Natural killer cell (primary cell): ENCODE results near the gene ZDHHC1. TPM values are rescaled to one million over a fixed set of nuclear protein-coding genes. Genes with fewer than 3 reads are reported as not detected.

ENCODE experiments used
- ATAC-seq, 3 donors: fragments of 150-1000 bp in 2 of 3; fragments of 200-7000 bp in 1 of 3; cut with Tn5 transposase; 1 replicate in 1 of 3; 2 replicates in 2 of 3; pipeline ENCODE4 v1.10.0; 2021; ENCODE audit warnings: mild to moderate bottlenecking in 2 of 3, moderate library complexity in 2 of 3
- DNase-seq, 2 donors: peaks; one replicate each; pipeline versions ENCODE4 v3.0.0 to v3.0.0-alpha.2; 2013 to 2021; ENCODE audit warnings: mixed read lengths in 1 of 2
- H3K27ac ChIP-seq: one replicate; pipeline ENCODE4 v1.5.1; 2013; ENCODE audit warnings: mild to moderate bottlenecking, low read length
- H3K27me3 ChIP-seq: one replicate; pipeline ENCODE4 v1.6.1; 2013; ENCODE audit warnings: low read length; ENCODE audit not compliant: control insufficient read depth, insufficient read depth
- H3K36me3 ChIP-seq: one replicate; pipeline ENCODE4 v1.6.1; 2013; ENCODE audit warnings: low read length; ENCODE audit not compliant: control insufficient read depth, insufficient read depth
- H3K4me1 ChIP-seq: one replicate; pipeline ENCODE4 v1.6.1; 2013; ENCODE audit warnings: low read length; ENCODE audit not compliant: control insufficient read depth, insufficient read depth
- H3K4me3 ChIP-seq: one replicate; pipeline ENCODE4 v1.5.1; 2013; ENCODE audit warnings: low read length
- H3K9me3 ChIP-seq: one replicate; pipeline ENCODE4 v1.6.1; 2013; ENCODE audit warnings: low read length; ENCODE audit not compliant: control insufficient read depth, insufficient read depth
- H3K27ac Mint-ChIP-seq, 2 donors: one replicate each; pipeline ENCODE4 v1.8.0; 2022; ENCODE audit warnings: mild to moderate bottlenecking in 2 of 2, mixed read lengths in 2 of 2, moderate library complexity in 1 of 2
- H3K27me3 Mint-ChIP-seq, 2 donors: one replicate each; pipeline ENCODE4 v1.8.0; 2022; ENCODE audit warnings: low read depth in 2 of 2, mixed read lengths in 2 of 2
- H3K36me3 Mint-ChIP-seq: one replicate; pipeline ENCODE4 v1.8.0; 2022; ENCODE audit warnings: mixed read lengths
- H3K4me1 Mint-ChIP-seq, 2 donors: one replicate each; pipeline ENCODE4 v1.8.0; 2022; ENCODE audit warnings: mixed read lengths in 2 of 2
- H3K4me3 Mint-ChIP-seq: one replicate; pipeline ENCODE4 v1.8.0; 2022; ENCODE audit warnings: mild to moderate bottlenecking, moderate library complexity, mixed read lengths
- H3K9me3 Mint-ChIP-seq, 2 donors: one replicate each; pipeline ENCODE4 v1.8.0; 2022; ENCODE audit warnings: mixed read lengths in 2 of 2
- CTCF ChIP-seq: fragments of 200-600 bp; IDR thresholded peaks from one replicate; pipeline ENCODE4 v1.8.0; 2022; ENCODE audit warnings: antibody characterized with exemption
- WGBS: methylation state at CpG from one replicate; pipeline ENCODE4 v1.1.7; 2013; ENCODE audit warnings: missing lambda C conversion rate; ENCODE audit not compliant: insufficient coverage; 5-methylcytosine and 5-hydroxymethylcytosine counted together
- intact Hi-C: fragments of 100-400 bp; cut with micrococcal nuclease; formaldehyde crosslinking; loops from one replicate; pipeline ENCODE4 v1.14.2; 2022
- total RNA-seq, 4 donors: library from RNA; stranded (reverse); fragments of 120-200 nt in 1 of 4; gene quantifications; one replicate each; pipeline versions ENCODE4 v1.2.3 to v1.2.4, GENCODE V29; 2013 to 2022

The ZDHHC1 gene
- total RNA-seq, 3 donors from 2014 or later (not counting 1 experiment from before 2014, with no cell fraction given): 0.88 to 2.5 (median 1.8) TPM

DNA sequence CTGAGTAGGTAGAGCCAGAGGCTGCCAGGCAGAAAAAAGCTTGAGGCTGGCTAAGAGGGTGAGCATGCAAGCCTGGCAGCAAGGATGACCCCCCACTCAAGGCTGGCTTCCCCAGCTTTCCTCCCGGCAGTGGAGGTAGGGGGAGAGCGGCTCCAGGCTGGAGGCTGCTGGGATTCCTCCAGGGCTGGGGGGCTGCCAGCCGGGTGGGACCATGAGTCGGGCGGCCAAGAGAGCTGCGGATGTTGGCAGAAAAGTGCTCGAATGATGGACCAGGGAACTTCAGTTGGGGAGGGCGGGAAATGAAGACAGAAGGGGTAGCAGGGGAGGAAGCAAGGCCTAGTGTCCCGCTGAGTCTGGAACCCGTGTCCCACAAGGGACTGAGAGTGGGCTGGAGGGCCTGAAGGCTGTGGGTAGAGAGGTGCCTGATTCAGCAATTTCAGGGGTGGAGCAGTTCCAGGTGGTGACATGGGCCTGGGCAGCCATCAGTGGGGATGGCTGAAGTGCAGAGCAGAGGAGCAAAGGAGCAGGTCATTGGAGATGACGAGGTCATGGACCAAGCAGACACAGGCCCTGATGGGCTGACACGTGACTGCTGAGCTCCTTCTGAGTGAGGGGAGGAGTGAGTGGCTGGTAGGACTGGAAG is 34.9 kb upstream of the ZDHHC1 start:
- no peak for TF ChIP-seq CTCF
- H3K36me3 ChIP-seq: peaks cover 45% of the 10 kb centered on the region
- DNase-seq: no peak
- no peak overlapping the region for H3K4me3 ChIP-seq
- no peak for ATAC-seq
- Mint-ChIP-seq H3K4me1 (peaks cover 42 to 72% of the 10 kb centered on the region in 2 donors), H3K27me3 (no peaks in the 10 kb centered on the region), H3K4me3 (no peak overlapping the region), H3K36me3 (no peaks in the 10 kb centered on the region), H3K27ac (no peak overlapping the region), H3K9me3 (no peaks in the 10 kb centered on the region)
- no peaks in the 10 kb centered on the region for H3K27me3 ChIP-seq
- 94% methylated on average over 12 of the region's 12 CpGs for WGBS
- H3K9me3 ChIP-seq: no peaks in the 10 kb centered on the region
- H3K27ac ChIP-seq: no peak overlapping the region
- peaks cover under 1% of the 10 kb centered on the region for H3K4me1 ChIP-seq
- intact Hi-C loops: no loop called here

GRCh38 chr16:67449739-67450138 is 33.5 kb upstream of the ZDHHC1 start:
- intact Hi-C loops: no loop called here
- DNase-seq: no peak

DNA sequence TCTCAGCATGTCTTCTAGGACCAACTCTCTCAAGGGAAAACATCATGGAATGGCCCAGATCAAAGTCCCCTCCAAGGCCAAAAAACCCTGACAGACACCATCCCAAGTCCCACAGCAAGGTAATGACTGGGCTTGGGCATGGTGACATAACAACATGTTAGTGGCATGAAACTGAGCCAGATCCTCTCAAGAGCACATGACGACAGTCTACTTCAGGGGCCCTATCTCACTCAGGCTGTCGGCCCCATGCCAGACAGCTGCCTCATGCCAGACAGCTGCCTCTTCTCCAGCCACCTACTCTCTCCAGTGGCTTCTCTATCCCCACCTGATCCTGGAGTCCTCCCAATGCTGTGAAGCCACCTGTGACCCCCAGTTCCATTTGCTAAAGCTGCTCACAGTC is 33.1 kb upstream of the ZDHHC1 start:
- H3K4me1 Mint-ChIP-seq: peaks cover 30 to 66% of the 10 kb centered on the region in 2 donors
- no peak overlapping the region for H3K27ac ChIP-seq
- intact Hi-C loops: no loop called here
- H3K9me3 ChIP-seq: no peaks in the 10 kb centered on the region
- H3K4me3 Mint-ChIP-seq: no peak overlapping the region
- peaks cover 54% of the 10 kb centered on the region for H3K36me3 ChIP-seq
- peak overlapping the region; percentile 57 to 68 for H3K27ac Mint-ChIP-seq
- no peak for TF ChIP-seq CTCF
- no peaks in the 10 kb centered on the region for H3K27me3 ChIP-seq
- DNase-seq: no peak
- H3K4me3 ChIP-seq: no peak overlapping the region
- H3K9me3 Mint-ChIP-seq: no peaks in the 10 kb centered on the region
- H3K27me3 Mint-ChIP-seq: no peaks in the 10 kb centered on the region
- ATAC-seq: no peak
- 97% methylated on average over 2 of the region's 2 CpGs for WGBS
- H3K36me3 Mint-ChIP-seq: no peaks in the 10 kb centered on the region
- H3K4me1 ChIP-seq: no peaks in the 10 kb centered on the region

More at GRCh38 chr16:67449739-67450138, 33.5 kb upstream of the ZDHHC1 start:
- H3K9me3 ChIP-seq: no peaks in the 10 kb centered on the region
- H3K27me3 ChIP-seq: no peaks in the 10 kb centered on the region
- H3K9me3 Mint-ChIP-seq: no peaks in the 10 kb centered on the region
- peaks cover 52% of the 10 kb centered on the region for H3K36me3 ChIP-seq
- TF ChIP-seq CTCF: no peak
- no peaks in the 10 kb centered on the region for H3K4me1 ChIP-seq
- H3K27ac ChIP-seq: no peak overlapping the region
- peaks cover 33 to 66% of the 10 kb centered on the region in 2 donors for H3K4me1 Mint-ChIP-seq
- no peaks in the 10 kb centered on the region for H3K36me3 Mint-ChIP-seq
- no peak overlapping the region for H3K4me3 Mint-ChIP-seq
- H3K4me3 ChIP-seq: no peak overlapping the region
- ATAC-seq: no peak
- WGBS: 94% methylated on average over 3 of the region's 3 CpGs
- H3K27me3 Mint-ChIP-seq: no peaks in the 10 kb centered on the region
- H3K27ac Mint-ChIP-seq: peak overlapping the region; percentile 57 to 68

DNA sequence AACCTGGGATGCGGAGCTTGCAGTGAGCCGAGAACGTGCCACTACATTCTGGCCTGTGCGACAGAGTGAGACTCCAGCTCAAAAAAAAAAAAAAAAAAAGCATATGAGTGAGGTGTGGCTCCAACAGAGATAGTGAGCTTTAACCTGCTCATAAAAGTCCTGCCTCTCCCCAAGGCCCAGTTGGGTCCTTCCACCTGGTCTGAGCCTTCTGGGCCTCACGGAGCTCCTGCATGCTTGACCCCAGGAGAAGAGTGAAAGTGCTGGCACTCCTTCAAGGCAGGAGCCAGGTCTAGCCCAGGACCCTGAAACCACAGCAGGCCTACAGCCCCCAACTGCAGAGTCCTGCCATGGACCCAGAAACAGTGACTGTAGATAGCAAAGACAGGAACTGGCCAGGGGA is 32.3 kb upstream of the ZDHHC1 start:
- ATAC-seq (no peak), DNase-seq (no peak)
- Histone ChIP-seq H3K4me1 (no peaks in the 10 kb centered on the region), H3K4me3 (no peak overlapping the region), H3K27ac (no peak overlapping the region), H3K27me3 (no peaks in the 10 kb centered on the region), H3K9me3 (no peaks in the 10 kb centered on the region), H3K36me3 (peaks cover 56% of the 10 kb centered on the region)
- WGBS: 96% methylated on average over 5 of the region's 5 CpGs
- TF ChIP-seq CTCF: no peak
- Mint-ChIP-seq H3K4me1 (peaks cover 24 to 61% of the 10 kb centered on the region in 2 donors), H3K9me3 (no peaks in the 10 kb centered on the region), H3K4me3 (no peak overlapping the region), H3K27ac (no peak overlapping the region), H3K27me3 (no peaks in the 10 kb centered on the region), H3K36me3 (no peaks in the 10 kb centered on the region)
- intact Hi-C loops: no loop called here
